ENCODE results near the gene PPP2R5C. TPM values are rescaled to one million over a fixed set of nuclear protein-coding genes. Genes with fewer than 3 reads are reported as not detected.

PPP2R5C gene
- total and polyA plus RNA-seq, 8 donors, result 103 to 176 (median 112) TPM

- H3K36me3 ChIP-seq, result peaks cover 0 to 17% of the 10 kb centered on the region in 2 donors
- DNase-seq (peak in 2 of 4 donors; percentile 5 to 26), ATAC-seq (no peak)
- peaks cover 3 to 5% of the 10 kb centered on the region in 2 donors for H3K4me1 ChIP-seq
- intact Hi-C loops (cut with DNase I), result no loop called here
- H3K27me3 ChIP-seq, result peaks cover 0 to 3% of the 10 kb centered on the region in 2 donors
- TF ChIP-seq, protein P1, sequence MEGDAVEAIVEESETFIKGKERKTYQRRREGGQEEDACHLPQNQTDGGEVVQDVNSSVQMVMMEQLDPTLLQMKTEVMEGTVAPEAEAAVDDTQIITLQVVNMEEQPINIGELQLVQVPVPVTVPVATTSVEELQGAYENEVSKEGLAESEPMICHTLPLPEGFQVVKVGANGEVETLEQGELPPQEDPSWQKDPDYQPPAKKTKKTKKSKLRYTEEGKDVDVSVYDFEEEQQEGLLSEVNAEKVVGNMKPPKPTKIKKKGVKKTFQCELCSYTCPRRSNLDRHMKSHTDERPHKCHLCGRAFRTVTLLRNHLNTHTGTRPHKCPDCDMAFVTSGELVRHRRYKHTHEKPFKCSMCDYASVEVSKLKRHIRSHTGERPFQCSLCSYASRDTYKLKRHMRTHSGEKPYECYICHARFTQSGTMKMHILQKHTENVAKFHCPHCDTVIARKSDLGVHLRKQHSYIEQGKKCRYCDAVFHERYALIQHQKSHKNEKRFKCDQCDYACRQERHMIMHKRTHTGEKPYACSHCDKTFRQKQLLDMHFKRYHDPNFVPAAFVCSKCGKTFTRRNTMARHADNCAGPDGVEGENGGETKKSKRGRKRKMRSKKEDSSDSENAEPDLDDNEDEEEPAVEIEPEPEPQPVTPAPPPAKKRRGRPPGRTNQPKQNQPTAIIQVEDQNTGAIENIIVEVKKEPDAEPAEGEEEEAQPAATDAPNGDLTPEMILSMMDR (IDR thresholded peaks at IDR 0.05), result no peak
- H3K4me3 ChIP-seq, result no peak overlapping the region
- H3K9me3 ChIP-seq, result no peaks in the 10 kb centered on the region
- H3K27ac ChIP-seq, result no peak overlapping the region
Observed at GRCh38 chr14:101932673-101933072, 171.2 kb downstream of the PPP2R5C start.

GRCh38 chr14:101933209-101933608 is 171.7 kb downstream of the PPP2R5C start:
- intact Hi-C loops (cut with DNase I), result no loop called here

GRCh38 chr14:101934601-101935150 is 173.2 kb downstream of the PPP2R5C start:
- Histone ChIP-seq H3K27me3 (peaks cover 0 to 23% of the 10 kb centered on the region in 2 donors), H3K4me1 (no peaks in the 10 kb centered on the region), H3K36me3 (no peaks in the 10 kb centered on the region), H3K9me3 (no peaks in the 10 kb centered on the region), H3K4me3 (no peak overlapping the region), H3K27ac (no peak overlapping the region)
- intact Hi-C loops (cut with DNase I), result no loop called here
- no peak for ATAC-seq
- no peak for DNase-seq
- TF ChIP-seq, protein P1 (IDR thresholded peaks at IDR 0.05), result no peak

More at GRCh38 chr14:101933209-101933608, 171.7 kb downstream of the PPP2R5C start:
- no peak overlapping the region for H3K27ac ChIP-seq
- H3K9me3 ChIP-seq, result no peaks in the 10 kb centered on the region
- peak in 1 of 4 donors; percentile 21 for DNase-seq
- H3K4me3 ChIP-seq, result no peak overlapping the region
- peaks cover 0 to 8% of the 10 kb centered on the region in 2 donors for H3K27me3 ChIP-seq
- TF ChIP-seq, protein P1 (IDR thresholded peaks at IDR 0.05), result no peak
- peaks cover 2 to 3% of the 10 kb centered on the region in 2 donors for H3K4me1 ChIP-seq
- peaks cover 0 to 12% of the 10 kb centered on the region in 2 donors for H3K36me3 ChIP-seq
- ATAC-seq, result no peak

DNA sequence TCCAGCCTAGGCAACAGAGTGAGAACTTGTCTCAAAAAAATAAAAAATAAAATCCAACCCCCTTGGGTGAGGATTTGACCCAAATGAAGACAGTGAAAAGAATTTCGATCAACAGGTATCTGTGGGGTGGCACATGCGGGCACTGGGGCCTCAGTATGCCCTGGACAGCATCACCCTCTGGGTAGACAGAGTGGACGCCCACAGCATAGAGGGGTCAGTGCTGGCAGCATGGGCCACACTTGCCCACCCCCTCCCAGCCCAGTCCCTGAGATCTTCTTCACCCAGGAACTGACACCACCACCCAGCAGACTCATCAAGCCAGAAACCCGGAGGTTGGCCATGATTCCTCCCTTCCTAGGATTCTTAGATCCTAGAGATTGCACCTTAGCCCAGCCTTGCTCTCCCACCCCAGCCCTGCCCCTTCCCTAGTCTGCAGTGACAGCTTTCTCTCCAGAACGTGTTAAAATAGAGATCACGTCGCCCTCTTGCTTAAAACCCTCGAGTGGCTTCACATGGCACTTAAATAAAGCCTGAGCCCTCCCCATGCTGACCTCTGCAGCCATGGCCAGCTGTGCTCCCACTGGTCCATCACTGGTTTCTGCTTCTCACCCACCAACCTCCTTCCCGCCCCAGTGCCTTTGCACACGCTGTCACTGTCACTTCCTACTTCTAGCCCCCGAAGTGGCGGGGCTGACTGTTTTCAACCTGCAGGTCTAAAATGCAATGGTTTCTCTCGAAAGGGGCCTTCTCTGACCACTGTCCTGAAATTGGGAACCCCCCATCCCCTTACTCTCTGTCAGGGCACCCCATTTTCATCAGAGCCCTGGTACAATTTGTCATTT is 176.6 kb downstream of the PPP2R5C start:
- no peak overlapping the region for H3K4me3 ChIP-seq
- intact Hi-C loops (cut with DNase I), result no loop called here
- no peaks in the 10 kb centered on the region for H3K9me3 ChIP-seq
- TF ChIP-seq, protein P1 (IDR thresholded peaks at IDR 0.05), result no peak
- no peaks in the 10 kb centered on the region for H3K4me1 ChIP-seq
- H3K27me3 ChIP-seq, result peaks cover 0 to 37% of the 10 kb centered on the region in 2 donors
- H3K36me3 ChIP-seq, result no peaks in the 10 kb centered on the region
- no peak for DNase-seq
- H3K27ac ChIP-seq, result no peak overlapping the region
- no peak for ATAC-seq

GRCh38 chr14:101939646-101940170 is 178.2 kb downstream of the PPP2R5C start:
- no peaks in the 10 kb centered on the region for H3K9me3 ChIP-seq
- DNase-seq (no peak), ATAC-seq (no peak)
- no peak overlapping the region for H3K4me3 ChIP-seq
- no peaks in the 10 kb centered on the region for H3K4me1 ChIP-seq
- no peaks in the 10 kb centered on the region for H3K36me3 ChIP-seq
- intact Hi-C loops (cut with DNase I), result no loop called here
- H3K27ac ChIP-seq, result no peak overlapping the region
- TF ChIP-seq, protein P1 (IDR thresholded peaks at IDR 0.05), result no peak
- peaks cover 0 to 52% of the 10 kb centered on the region in 2 donors for H3K27me3 ChIP-seq

Measured in left lung (tissue), 10 donors.